SK-N-SH (cell line): ENCODE measurements around the gene PPP6R2. TPM values are rescaled to one million over a fixed set of nuclear protein-coding genes. Genes with fewer than 3 reads are reported as not detected.
"Not testable (repeated sequence)": the region's sequence is repeated elsewhere in the genome, so short reads cannot be mapped to it uniquely, and the experiment has no call there.

Experiments
- CTCF ChIA-PET: fragments of 300-600, 350-600 bp; formaldehyde crosslinking; extraction: SDS; loops from one replicate; lab custom pipeline; 2021; lab: Yijun Ruan, JAX
- POLR2A ChIA-PET: fragments of 350-600 bp; sonication (Branson Sonifier 250); formaldehyde crosslinking; extraction: SDS; loops from one replicate; lab custom pipeline; 2020; ENCODE audit warnings: antibody characterized with exemption, inconsistent platforms; lab: Yijun Ruan, JAX
- DNase-seq: peaks from one replicate; pipeline ENCODE4 v3.0.0; 2012
- H2AFZ ChIP-seq: fragments of 200-600 bp; sonication (generic); 2 replicates; pipeline ENCODE4 v1.8.1; 2016; ENCODE audit warnings: antibody characterized with exemption, mild to moderate bottlenecking, low read depth
- H3F3A ChIP-seq: fragments of 200-600 bp; sonication (generic); replicated peaks from 2 replicates; pipeline ENCODE3; 2016; ENCODE audit warnings: antibody characterized with exemption, mild to moderate bottlenecking; ENCODE audit not compliant: insufficient read depth
- H3K27ac ChIP-seq, 2 experiments: fragments of 200-500 bp in 1 of 2; fragments of 200-600 bp in 1 of 2; sonication (Bioruptor generic) in 1 of 2; sonication (generic), shearing (Covaris generic) in 1 of 2; 2 replicates each; pipeline versions ENCODE4 v1.5.1 to v1.6.1; 2014 to 2016; ENCODE audit warnings: low read depth in 2 of 2, inconsistent platforms in 1 of 2, low read length in 1 of 2, mild to moderate bottlenecking in 1 of 2, mixed read lengths in 1 of 2
- H3K27me3 ChIP-seq: fragments of 200-600 bp; sonication (generic), shearing (Covaris generic); 2 replicates; pipeline ENCODE4 v1.6.1; 2016; ENCODE audit warnings: mixed run types; ENCODE audit not compliant: insufficient read depth
- H3K36me3 ChIP-seq, 2 experiments: fragments of 200-500 bp in 1 of 2; fragments of 200-600 bp in 1 of 2; sonication (Bioruptor generic) in 1 of 2; sonication (generic) in 1 of 2; replicated peaks in 1 of 2; 2 replicates each; pipeline versions ENCODE3 to v1.5.1; 2014 to 2016; ENCODE audit warnings: low read length in 1 of 2, mild to moderate bottlenecking in 1 of 2; ENCODE audit not compliant: insufficient read depth in 2 of 2, control insufficient read depth in 1 of 2
- H3K4me1 ChIP-seq, 2 experiments: fragments of 200-500 bp in 1 of 2; fragments of 200-600 bp in 1 of 2; sonication (Bioruptor generic) in 1 of 2; sonication (generic), shearing (Covaris generic) in 1 of 2; 2 replicates each; pipeline versions ENCODE4 v1.5.1 to v1.6.1; 2014 to 2016; ENCODE audit warnings: low read depth in 1 of 2, low read length in 1 of 2, mixed run types in 1 of 2; ENCODE audit not compliant: insufficient read depth in 2 of 2, control insufficient read depth in 1 of 2
- H3K4me2 ChIP-seq: fragments of 200-600 bp; sonication (generic), shearing (Covaris generic); 2 replicates; pipeline ENCODE4 v1.6.1; 2017; ENCODE audit warnings: mixed run types
- H3K4me3 ChIP-seq, 2 experiments: fragments of 200-500 bp in 1 of 2; fragments of 200-600 bp in 1 of 2; sonication (Bioruptor generic) in 1 of 2; sonication (generic), shearing (Covaris generic) in 1 of 2; 2 replicates each; pipeline versions ENCODE4 v1.5.1 to v1.8.1; 2014 to 2016; ENCODE audit warnings: low read depth in 2 of 2, inconsistent platforms in 1 of 2, low read length in 1 of 2, mild to moderate bottlenecking in 1 of 2, mixed read lengths in 1 of 2, moderate library complexity in 1 of 2
- H3K79me2 ChIP-seq: fragments of 200-600 bp; sonication (generic); 2 replicates; pipeline ENCODE4 v1.8.1; 2017; ENCODE audit warnings: mild to moderate bottlenecking; ENCODE audit not compliant: insufficient read depth
- H3K9ac ChIP-seq: fragments of 200-600 bp; sonication (generic); 2 replicates; pipeline ENCODE4 v1.6.1; 2017; ENCODE audit warnings: mixed run types
- H3K9me2 ChIP-seq: fragments of 200-600 bp; sonication (generic); 2 replicates; pipeline ENCODE4 v1.6.1; 2017; ENCODE audit warnings: mixed run types
- H3K9me3 ChIP-seq: fragments of 200-600 bp; sonication (generic); 2 replicates; pipeline ENCODE4 v1.6.1; 2017; ENCODE audit warnings: mixed run types, mild to moderate bottlenecking, moderate library complexity
- H4K20me1 ChIP-seq: fragments of 200-600 bp; sonication (generic); 2 replicates; pipeline ENCODE4 v1.6.1; 2017; ENCODE audit warnings: mild to moderate bottlenecking, mixed run types; ENCODE audit not compliant: insufficient read depth
- ELF1 ChIP-seq: IDR thresholded peaks from 2 replicates; pipeline ENCODE4 v1.4.0; 2012
- FOSL2 ChIP-seq: IDR thresholded peaks from 2 replicates; pipeline ENCODE4 v1.4.0; 2012; ENCODE audit warnings: low read depth, mild to moderate bottlenecking, moderate library complexity, borderline replicate concordance
- MXI1 ChIP-seq: IDR thresholded peaks from 2 replicates; pipeline ENCODE4 v1.6.1; 2012; ENCODE audit warnings: mild to moderate bottlenecking, low read depth, low read length, improper control_type of control experiment
- RCOR1 ChIP-seq: fragments of 150-350 bp; IDR thresholded peaks from 2 replicates; pipeline ENCODE4 v1.6.1; 2017; ENCODE audit warnings: antibody characterized with exemption, low read length
- YY1 ChIP-seq: IDR thresholded peaks from 2 replicates; pipeline ENCODE4 v1.4.0; 2012; ENCODE audit warnings: low read depth, mild to moderate bottlenecking
- WGBS: methylation state at CpG from one replicate; pipeline ENCODE4 v1.1.6; 2017; ENCODE audit warnings: low lambda C conversion rate; 5-methylcytosine and 5-hydroxymethylcytosine counted together
- polyA plus RNA-seq, 3 experiments: library from polyadenylated mRNA; depleted of rRNA; stranded (reverse); fragments of >200 nt; gene quantifications; 2 replicates each; pipeline ENCODE4 v1.2.3, GENCODE V29; 2012
- TF ChIP-seq, protein P1 (sequence below): fragments of 150-350 bp; IDR thresholded peaks from 2 replicates; pipeline ENCODE4 v1.6.1; 2016; ENCODE audit warnings: mild to moderate bottlenecking, low read depth, low read length
- TF ChIP-seq, protein P2 (sequence below): fragments of 150-350 bp; IDR thresholded peaks from 2 replicates; pipeline ENCODE4 v1.6.1; 2017; ENCODE audit warnings: antibody characterized with exemption, low read length, low read depth, borderline replicate concordance

PPP6R2 gene
- polyA plus RNA-seq, 1 of the 3 experiments (the other 2 are of a cell fraction), result 45.7 TPM

DNA sequence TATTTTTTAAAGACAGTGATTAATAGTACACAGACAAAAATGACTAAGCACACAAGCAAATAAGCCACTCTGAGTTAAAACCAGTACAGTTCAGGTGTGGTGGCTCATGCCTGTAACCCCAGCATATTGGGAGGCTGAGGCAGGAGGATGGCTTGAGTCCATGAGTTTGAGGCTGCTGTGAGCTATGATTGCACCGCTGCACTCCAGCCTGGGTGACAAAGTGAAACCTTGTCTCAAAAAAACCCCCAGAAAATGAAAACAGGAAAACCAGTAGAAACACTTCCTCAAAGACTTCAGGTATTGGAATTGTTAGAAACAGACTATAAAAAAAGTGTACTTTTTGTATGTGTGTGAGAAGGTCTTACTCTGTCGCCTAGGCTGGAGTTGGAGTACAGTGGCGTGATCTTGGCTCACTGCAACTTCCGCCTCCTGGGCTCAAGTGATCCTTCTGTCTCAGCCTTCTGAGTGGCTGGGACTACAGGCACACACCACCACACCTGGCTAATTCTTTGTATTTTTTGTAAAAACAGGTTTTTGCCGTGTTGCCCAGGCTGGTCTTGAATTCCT lies 33.0 kb downstream of the PPP6R2 start:
- Histone ChIP-seq H3K4me2 (no peak overlapping the region), H3K4me3 (no peak overlapping the region), H3K9me2 (no peaks in the 10 kb centered on the region), H3K79me2 (peaks cover 11% of the 10 kb centered on the region), H3K27me3 (no peaks in the 10 kb centered on the region), H3K9me3 (no peaks in the 10 kb centered on the region), H4K20me1 (no peaks in the 10 kb centered on the region), H2AFZ (no peak overlapping the region), H3K4me1 (no peaks in the 10 kb centered on the region), H3F3A (no peaks in the 10 kb centered on the region), H3K27ac (no peak overlapping the region), H3K36me3 (peaks cover 4 to 66% of the 10 kb centered on the region in 2 experiments), H3K9ac (no peak overlapping the region)
- no peak for DNase-seq
- 98% methylated on average over 5 of the region's 5 CpGs for WGBS
- CTCF ChIA-PET, result interaction anchor here (0.8 kb wide), 1 partner anchor 23 kb away, joined by 5 read pairs; no protein-coding TSS in a partner anchor
- no peak for TF ChIP-seq FOSL2
- TF ChIP-seq MXI1, result no peak
- TF ChIP-seq ELF1, result no peak
- TF ChIP-seq, protein P1, sequence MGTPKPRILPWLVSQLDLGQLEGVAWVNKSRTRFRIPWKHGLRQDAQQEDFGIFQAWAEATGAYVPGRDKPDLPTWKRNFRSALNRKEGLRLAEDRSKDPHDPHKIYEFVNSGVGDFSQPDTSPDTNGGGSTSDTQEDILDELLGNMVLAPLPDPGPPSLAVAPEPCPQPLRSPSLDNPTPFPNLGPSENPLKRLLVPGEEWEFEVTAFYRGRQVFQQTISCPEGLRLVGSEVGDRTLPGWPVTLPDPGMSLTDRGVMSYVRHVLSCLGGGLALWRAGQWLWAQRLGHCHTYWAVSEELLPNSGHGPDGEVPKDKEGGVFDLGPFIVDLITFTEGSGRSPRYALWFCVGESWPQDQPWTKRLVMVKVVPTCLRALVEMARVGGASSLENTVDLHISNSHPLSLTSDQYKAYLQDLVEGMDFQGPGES, result no peak
- no peak for TF ChIP-seq YY1
- TF ChIP-seq RCOR1, result no peak
- TF ChIP-seq, protein P2, sequence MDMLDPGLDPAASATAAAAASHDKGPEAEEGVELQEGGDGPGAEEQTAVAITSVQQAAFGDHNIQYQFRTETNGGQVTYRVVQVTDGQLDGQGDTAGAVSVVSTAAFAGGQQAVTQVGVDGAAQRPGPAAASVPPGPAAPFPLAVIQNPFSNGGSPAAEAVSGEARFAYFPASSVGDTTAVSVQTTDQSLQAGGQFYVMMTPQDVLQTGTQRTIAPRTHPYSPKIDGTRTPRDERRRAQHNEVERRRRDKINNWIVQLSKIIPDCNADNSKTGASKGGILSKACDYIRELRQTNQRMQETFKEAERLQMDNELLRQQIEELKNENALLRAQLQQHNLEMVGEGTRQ, result no peak
- POLR2A ChIA-PET, result no interaction called here

GRCh38 chr22:50381021-50381555 lies 38.0 kb downstream of the PPP6R2 start:
- POLR2A ChIA-PET, result interaction anchor here (0.6 kb wide), 1 partner anchor 39 kb away, joined by 4 read pairs; no protein-coding TSS in a partner anchor
- H3K9me2 ChIP-seq, H3K4me2 ChIP-seq, CTCF ChIA-PET, DNase-seq, H3K9ac ChIP-seq, H3F3A ChIP-seq, H3K27me3 ChIP-seq, H2AFZ ChIP-seq, H4K20me1 ChIP-seq, H3K9me3 ChIP-seq, H3K4me3 ChIP-seq, H3K4me1 ChIP-seq, H3K27ac ChIP-seq: not testable (repeated sequence)
- H3K79me2 ChIP-seq, result peaks cover 24% of the 10 kb centered on the region
- WGBS, result over 99% methylated on average over 12 of the region's 15 CpGs
- H3K36me3 ChIP-seq, result peaks cover 2 to 31% of the 10 kb centered on the region in 2 experiments
